Activated CD8-positive, alpha-beta memory T cell treated with anti-CD3 and anti-CD28 coated beads for 1 hour (primary cell): ENCODE measurements around the gene TBATA.
"Not testable (repeated sequence)": the region's sequence is repeated elsewhere in the genome, so short reads cannot be mapped to it uniquely, and the experiment has no call there.

Experiments
- DNase-seq, 2 donors: peaks; one replicate each; pipeline ENCODE4 v3.0.0-alpha.2; 2020; ENCODE audit warnings: low read depth in 1 of 2; ENCODE audit errors: extremely low read depth in 1 of 2

TBATA gene

GRCh38 chr10:70779511-70780369 lies 5.4 kb downstream of the TBATA start:
- DNase-seq: no peak

GRCh38 chr10:70779088-70779487 lies 6.1 kb downstream of the TBATA start:
- no peak for DNase-seq

DNA sequence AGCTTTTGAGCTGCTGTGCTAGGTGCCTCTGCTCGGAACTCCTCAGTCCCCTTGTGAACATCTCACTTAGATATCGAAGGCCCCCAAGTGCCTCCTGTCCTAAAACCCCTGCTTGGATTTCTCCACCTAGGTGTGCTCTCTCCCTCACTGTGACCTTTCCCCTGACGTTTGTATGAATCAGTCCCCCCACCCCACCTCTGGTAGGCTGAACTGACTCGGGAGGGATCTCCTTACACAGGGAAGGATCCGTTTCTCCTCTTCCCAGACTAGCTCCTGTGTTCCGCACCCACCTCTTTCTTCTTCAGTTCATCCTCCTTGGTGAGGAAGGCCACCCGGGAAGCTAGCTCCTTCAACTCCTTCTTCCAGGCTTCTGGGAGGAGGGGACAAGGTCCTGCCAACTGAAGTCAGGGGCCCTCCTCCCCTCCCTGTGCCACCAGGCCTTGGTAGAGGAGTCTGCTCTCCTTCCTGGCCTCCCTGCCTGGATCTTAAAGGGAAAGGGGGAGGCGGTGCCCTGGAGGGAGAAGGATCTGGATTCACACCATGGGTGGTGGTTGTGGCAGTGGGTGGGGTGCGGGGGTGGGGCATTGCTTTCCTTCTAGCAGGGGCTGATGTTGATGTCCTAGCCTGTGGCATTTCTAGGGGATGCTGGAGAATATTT lies 6.8 kb downstream of the TBATA start:
- no peak for DNase-seq

GRCh38 chr10:70777063-70777875 lies 7.9 kb downstream of the TBATA start:
- no peak for DNase-seq

GRCh38 chr10:70776455-70777005 lies 8.6 kb downstream of the TBATA start:
- no peak for DNase-seq

DNA sequence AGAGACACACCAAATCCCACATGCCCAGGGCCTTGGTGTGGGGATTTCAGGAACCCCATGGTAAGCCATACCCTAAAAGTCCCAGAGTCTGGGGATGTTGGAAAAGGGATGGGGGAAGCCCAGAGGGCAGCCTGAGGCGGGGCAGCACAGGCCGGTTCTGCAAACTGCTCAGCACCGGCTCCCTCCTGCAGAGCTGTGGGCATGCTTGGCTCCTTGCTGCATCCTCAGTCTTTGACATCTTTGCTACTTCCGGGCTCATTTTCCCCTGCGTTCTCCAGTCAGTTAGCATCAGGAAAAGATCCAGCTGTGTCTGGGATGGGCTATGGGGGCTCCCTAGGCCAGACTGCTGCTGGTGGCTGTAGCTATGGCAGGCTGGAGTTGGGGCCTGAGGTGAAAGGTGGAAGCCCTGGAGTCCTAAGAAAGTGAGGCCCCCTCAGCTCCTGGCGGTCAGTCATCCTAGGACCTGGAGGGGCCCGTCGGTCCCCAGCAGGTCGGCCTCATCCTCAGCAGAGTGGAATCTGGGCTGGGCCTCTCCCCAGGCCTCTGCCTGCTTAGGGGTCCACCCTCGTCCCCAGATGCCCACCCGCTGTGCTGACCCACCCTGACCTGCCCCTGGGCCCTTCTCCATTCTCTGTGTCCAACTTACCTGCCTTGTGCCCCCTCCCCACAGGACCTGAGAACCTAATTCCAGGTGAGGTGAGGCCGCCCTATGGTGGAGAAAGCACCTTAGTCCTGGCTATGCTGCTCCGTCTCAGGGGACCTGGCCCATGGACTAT lies 9.3 kb downstream of the TBATA start:
- no peak for DNase-seq

GRCh38 chr10:70774810-70775678 lies 10.1 kb downstream of the TBATA start:
- no peak for DNase-seq

DNA sequence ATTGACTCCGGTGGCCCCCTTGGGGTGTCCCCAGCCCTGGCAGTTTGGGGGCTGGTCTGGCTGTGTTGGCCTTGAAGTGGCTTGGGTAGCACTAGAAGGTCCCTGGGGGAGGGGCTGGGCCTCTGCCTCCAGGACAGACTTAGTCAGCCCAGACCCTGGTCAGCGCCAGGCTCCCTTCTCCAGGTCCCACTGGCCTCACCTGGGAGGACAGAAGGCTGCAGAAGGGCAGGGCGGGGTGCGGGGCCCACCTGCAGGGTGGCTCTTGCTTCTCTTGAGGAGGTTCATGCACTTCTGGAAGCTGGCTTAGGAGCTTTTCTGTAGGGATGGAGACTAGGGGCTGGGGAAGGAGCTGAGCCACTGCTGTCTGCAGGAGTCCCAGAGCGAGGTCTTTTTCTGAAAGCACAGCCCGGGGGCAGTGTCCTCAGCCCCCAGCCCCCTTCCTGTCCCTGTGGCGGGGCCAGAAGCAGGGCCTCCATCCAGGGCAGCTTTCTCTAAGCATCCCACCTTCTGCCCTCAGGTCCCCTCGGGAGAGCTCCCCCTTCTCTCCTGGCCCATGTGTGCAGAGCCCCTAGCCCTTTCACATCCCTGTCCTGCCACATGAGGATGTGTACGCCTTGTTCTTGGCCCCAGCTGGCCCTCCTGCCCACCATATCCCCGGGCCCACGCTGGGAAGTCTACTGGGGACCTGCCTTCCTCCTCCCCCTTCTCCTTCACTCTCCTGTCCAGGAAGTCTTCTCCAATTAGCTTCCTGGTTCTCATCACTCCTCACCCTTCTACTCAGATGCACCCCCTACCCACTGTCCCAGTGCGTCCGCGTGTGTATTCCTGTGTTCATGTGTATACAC lies 11.0 kb downstream of the TBATA start:
- DNase-seq: no peak

- DNase-seq: no peak
Measured at GRCh38 chr10:70773461-70773860, 11.7 kb downstream of the TBATA start.

- no peak for DNase-seq
Measured at GRCh38 chr10:70772627-70773026, 12.6 kb downstream of the TBATA start.

DNA sequence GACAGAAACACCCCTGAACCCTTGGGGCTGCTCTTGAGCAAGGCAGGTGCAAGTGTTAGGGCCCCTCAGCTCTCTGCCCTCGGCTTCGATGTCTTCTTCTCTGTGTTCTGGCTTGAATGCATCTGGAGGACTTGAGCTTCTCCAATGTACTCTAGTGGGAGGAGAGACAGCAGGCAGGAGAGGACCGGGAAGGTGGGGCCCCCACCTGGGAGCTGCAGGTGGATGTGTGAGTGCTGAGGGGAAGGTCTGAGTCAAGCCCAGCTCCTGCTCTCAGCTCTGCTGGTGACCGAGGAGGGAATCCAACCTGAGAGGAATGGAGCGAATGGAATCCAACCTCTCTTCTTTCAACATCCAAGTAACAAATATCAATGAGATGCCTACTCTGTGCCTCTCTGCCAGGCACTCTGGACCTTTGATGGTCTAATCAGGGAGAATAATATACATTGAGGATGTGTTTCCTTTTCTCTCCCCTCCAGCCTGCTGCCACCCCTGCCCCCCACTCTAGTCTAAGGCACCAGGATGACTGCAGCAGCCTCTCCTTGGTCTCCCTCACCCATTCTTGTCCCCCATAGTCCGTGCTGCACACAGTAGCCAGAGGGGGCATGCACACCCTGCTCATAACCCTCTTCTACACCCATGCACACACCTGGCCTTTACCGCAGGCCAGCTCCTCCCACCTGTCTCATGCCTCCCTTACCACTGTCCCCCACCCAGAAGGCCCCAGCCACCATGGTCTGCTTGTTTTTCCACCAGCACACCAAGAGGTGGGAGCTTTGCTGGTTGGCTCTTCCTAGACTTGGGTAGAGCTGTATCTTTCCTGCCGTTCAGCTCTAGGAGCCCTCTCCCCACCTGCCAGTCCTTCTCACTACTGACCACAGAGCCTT lies 13.6 kb downstream of the TBATA start:
- no peak for DNase-seq

- DNase-seq: not testable (repeated sequence)
Measured at GRCh38 chr10:70770516-70770915, 14.7 kb downstream of the TBATA start.

DNA sequence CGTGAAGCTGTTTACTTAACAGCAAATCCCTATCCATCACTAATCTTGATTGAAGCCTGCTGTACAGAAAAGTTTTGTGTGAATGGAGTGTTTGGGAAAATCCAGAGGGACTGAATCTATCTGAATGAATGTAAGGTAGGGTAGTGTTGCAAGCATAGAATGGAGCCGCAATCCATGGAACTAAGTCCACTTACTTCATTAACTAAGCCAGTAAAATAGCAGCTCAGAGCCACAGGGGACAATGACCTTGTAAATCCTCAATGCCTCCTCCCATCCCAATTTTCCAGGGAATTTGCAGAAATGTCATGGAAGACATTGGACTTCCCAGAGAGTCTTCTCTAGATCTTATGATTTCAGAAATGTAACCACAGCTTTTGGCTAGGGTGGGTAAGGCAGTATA lies 15.2 kb downstream of the TBATA start:
- DNase-seq: no peak

- no peak for DNase-seq
Measured at GRCh38 chr10:70769121-70769520, 16.1 kb downstream of the TBATA start.

DNA sequence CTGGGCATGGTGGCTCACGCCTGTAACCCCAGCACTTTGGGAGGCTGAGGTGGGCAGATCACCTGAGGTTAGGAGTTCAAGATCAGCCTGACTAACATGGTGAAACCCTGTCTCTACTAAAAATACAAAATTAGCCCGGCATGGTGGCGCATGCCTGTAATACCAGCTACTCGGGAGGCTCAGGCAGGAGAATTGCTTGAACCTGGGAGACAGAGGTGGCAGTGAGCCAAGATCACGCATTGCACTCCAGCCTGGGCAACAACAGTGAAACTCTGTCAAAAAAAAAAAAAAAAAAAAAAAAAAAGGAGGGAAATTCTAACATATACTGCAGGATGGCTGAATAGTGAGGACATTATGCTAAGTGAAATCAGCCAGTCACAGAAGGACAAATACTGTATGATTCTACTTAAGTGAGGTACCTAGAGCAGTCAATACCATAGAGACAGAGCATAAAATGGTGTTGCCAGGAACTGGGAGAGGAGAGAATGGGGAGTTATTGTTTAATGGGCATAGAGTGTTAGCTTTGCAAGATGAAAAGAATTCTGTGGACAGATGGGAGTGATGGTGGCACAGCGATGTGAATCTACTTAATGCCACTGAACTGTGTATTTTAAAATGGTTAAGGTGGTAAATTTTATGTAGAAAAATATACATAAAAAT lies 17.0 kb downstream of the TBATA start:
- DNase-seq: not testable (repeated sequence)

DNA sequence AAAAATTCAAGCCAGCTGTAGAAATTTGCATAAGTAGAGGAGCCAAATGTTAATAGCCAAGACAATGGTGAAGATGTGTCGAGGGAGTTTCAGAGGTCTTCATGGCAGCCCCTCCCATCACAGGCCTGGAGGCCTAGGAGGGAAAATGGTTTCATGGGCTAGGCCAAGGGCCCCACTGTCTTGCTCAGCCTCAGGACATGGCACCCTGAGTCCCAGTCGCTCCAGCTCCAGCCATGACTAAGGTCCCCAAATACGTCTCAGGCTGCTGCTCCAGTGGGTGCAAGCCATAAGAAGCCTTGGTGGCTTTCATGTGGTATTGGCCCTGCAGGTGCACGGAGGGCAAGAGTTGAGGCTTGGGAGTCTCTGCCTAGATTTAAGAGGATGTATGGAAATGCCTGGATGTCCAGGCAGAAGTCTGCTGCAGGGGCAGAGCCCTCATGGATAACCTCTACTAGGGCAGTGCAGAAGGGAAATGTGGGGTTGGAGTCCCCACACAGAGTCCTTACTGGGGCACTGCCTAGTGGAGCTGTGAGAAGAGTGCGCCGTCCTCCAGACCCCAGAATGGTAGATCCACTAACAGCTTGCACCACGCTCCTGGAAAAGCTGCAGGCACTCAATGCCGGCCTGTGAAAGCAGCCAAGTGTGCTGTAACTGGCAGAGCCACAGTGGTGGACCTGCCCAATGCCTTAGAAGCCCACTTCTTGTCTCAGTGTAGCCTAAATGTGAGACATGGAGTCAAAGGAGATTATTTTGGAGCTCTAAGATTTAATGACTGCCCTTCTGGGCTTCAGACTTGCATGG lies 19.2 kb downstream of the TBATA start:
- DNase-seq: no peak
